Thoracic aorta (tissue), 2 donors: ENCODE measurements around the gene LRRTM4. TPM values are rescaled to one million over a fixed set of nuclear protein-coding genes. Genes with fewer than 3 reads are reported as not detected.

Experiments
- ATAC-seq: fragments of 150-250 bp; one replicate; pipeline ENCODE4 v1.8.0; 2017; ENCODE audit warnings: low read depth; ENCODE audit not compliant: insufficient number of reproducible peaks, low FRiP score
- DNase-seq: peaks from one replicate; pipeline ENCODE4 v3.0.0-alpha.2; 2020; ENCODE audit warnings: low spot score
- H3K27ac ChIP-seq, 2 donors: fragments of 200-600 bp; sonication (generic); 1 replicate in 1 of 2; 2 replicates in 1 of 2; pipeline ENCODE4 v1.5.1; 2016; ENCODE audit warnings: mild to moderate bottlenecking in 2 of 2, moderate library complexity in 2 of 2
- H3K27me3 ChIP-seq: fragments of 200-600 bp; sonication (generic); replicated peaks from 2 replicates; pipeline ENCODE4 v1.6.0; 2016; ENCODE audit warnings: mild to moderate bottlenecking; ENCODE audit not compliant: insufficient read depth
- H3K36me3 ChIP-seq: fragments of 200-600 bp; sonication (generic); one replicate; pipeline ENCODE4 v1.5.1; 2016
- H3K4me1 ChIP-seq, 2 donors: fragments of 200-600 bp; sonication (generic); 1 replicate in 1 of 2; 2 replicates in 1 of 2; pipeline versions ENCODE4 v1.5.1 to v1.6.0; 2016; ENCODE audit warnings: low read depth in 2 of 2, mild to moderate bottlenecking in 1 of 2; ENCODE audit not compliant: control insufficient read depth in 1 of 2
- H3K4me3 ChIP-seq: fragments of 200-600 bp; sonication (generic); 2 replicates; pipeline ENCODE4 v1.5.1; 2016; ENCODE audit warnings: mild to moderate bottlenecking
- H3K9me3 ChIP-seq: fragments of 200-600 bp; sonication (generic); 2 replicates; pipeline ENCODE4 v1.5.1; 2016
- CTCF ChIP-seq: fragments of 200-600 bp; sonication (generic); IDR thresholded peaks from one replicate; pipeline ENCODE4 v1.5.1; 2019; ENCODE audit warnings: antibody characterized with exemption
- total RNA-seq, 2 donors: library from RNA; depleted of rRNA; stranded (reverse); fragments of >200 nt; gene quantifications; one replicate each; pipeline versions ENCODE4 v1.1.0 to v1.2.3, GENCODE V29; 2016

The LRRTM4 gene
- total RNA-seq, 2 donors from 2014 or later = not detected

- Histone ChIP-seq H3K4me1 (no peaks in the 10 kb centered on the region), H3K9me3 (no peaks in the 10 kb centered on the region), H3K27ac (no peak overlapping the region), H3K27me3 (no peaks in the 10 kb centered on the region), H3K36me3 (no peaks in the 10 kb centered on the region), H3K4me3 (no peak overlapping the region)
- TF ChIP-seq CTCF = no peak
- ATAC-seq (no peak), DNase-seq (no peak)
These were observed 127.2 kb downstream of the LRRTM4 start for GRCh38 chr2:77395011-77395410.

- ATAC-seq (no peak), DNase-seq (no peak)
- Histone ChIP-seq H3K4me3 (no peak overlapping the region), H3K27ac (no peak overlapping the region), H3K4me1 (no peaks in the 10 kb centered on the region), H3K27me3 (no peaks in the 10 kb centered on the region), H3K36me3 (no peaks in the 10 kb centered on the region), H3K9me3 (no peaks in the 10 kb centered on the region)
- TF ChIP-seq CTCF = no peak
These were observed 131.1 kb downstream of the LRRTM4 start for GRCh38 chr2:77391119-77391518.

- DNase-seq (no peak), ATAC-seq (no peak)
- Histone ChIP-seq H3K36me3 (no peaks in the 10 kb centered on the region), H3K4me3 (no peak overlapping the region), H3K27ac (no peak overlapping the region), H3K9me3 (no peaks in the 10 kb centered on the region), H3K27me3 (no peaks in the 10 kb centered on the region), H3K4me1 (no peaks in the 10 kb centered on the region)
- TF ChIP-seq CTCF = no peak
These were observed 134.9 kb downstream of the LRRTM4 start for GRCh38 chr2:77387324-77387723.

GRCh38 chr2:77372636-77373035 lies 149.5 kb downstream of the LRRTM4 start:
- H3K9me3 ChIP-seq = no peaks in the 10 kb centered on the region
- H3K27ac ChIP-seq = no peak overlapping the region
- DNase-seq (no peak), ATAC-seq (no peak)
- no peak overlapping the region for H3K4me3 ChIP-seq
- no peak for TF ChIP-seq CTCF
- H3K36me3 ChIP-seq = no peaks in the 10 kb centered on the region
- H3K27me3 ChIP-seq = no peaks in the 10 kb centered on the region
- no peaks in the 10 kb centered on the region for H3K4me1 ChIP-seq

- Histone ChIP-seq H3K4me1 (no peaks in the 10 kb centered on the region), H3K36me3 (no peaks in the 10 kb centered on the region), H3K27ac (no peak overlapping the region), H3K27me3 (no peaks in the 10 kb centered on the region), H3K9me3 (no peaks in the 10 kb centered on the region), H3K4me3 (no peak overlapping the region)
- no peak for DNase-seq
- TF ChIP-seq CTCF = no peak
- no peak for ATAC-seq
These were observed 151.7 kb downstream of the LRRTM4 start for GRCh38 chr2:77370511-77370910.
